CD8-positive, alpha-beta memory T cell (primary cell): ENCODE results near the gene PRAME. TPM values are rescaled to one million over a fixed set of nuclear protein-coding genes. Genes with fewer than 3 reads are reported as not detected.
A peak's percentile ranks its signal among the peaks of the same experiment; 100 is the strongest.
"Not testable (repeated sequence)": the region's sequence is repeated elsewhere in the genome, so short reads cannot be mapped to it uniquely, and the experiment has no call there.

Experiments used
- CTCF ChIA-PET: fragments of 350-600 bp; sonication (Branson Sonifier 250); formaldehyde crosslinking; loops from one replicate; lab custom pipeline; 2021; ENCODE audit warnings: antibody characterized with exemption; lab: Charles Lee
- POLR2A ChIA-PET: fragments of 350-600 bp; sonication (Branson Sonifier 250); formaldehyde crosslinking; loops from one replicate; lab custom pipeline; 2021; ENCODE audit warnings: antibody characterized with exemption; lab: Charles Lee
- DNase-seq, 5 donors: peaks; one replicate each; pipeline versions ENCODE4 v3.0.0 to v3.0.0-alpha.2; 2020 to 2022; ENCODE audit warnings: mixed read lengths in 1 of 5
- H3K27ac ChIP-seq: one replicate; pipeline ENCODE4 v1.7.0; 2013; ENCODE audit warnings: low read depth, mild to moderate bottlenecking, low read length, moderate library complexity
- H3K27me3 ChIP-seq: 2 replicates; pipeline ENCODE4 v1.7.0; 2013; ENCODE audit warnings: low read length, mild to moderate bottlenecking; ENCODE audit not compliant: insufficient read depth, poor library complexity, severe bottlenecking
- H3K36me3 ChIP-seq: 2 replicates; pipeline ENCODE4 v1.7.0; 2013; ENCODE audit warnings: mild to moderate bottlenecking, low read length, moderate library complexity; ENCODE audit not compliant: insufficient read depth
- H3K4me1 ChIP-seq: 2 replicates; pipeline ENCODE4 v1.7.0; 2013; ENCODE audit warnings: mild to moderate bottlenecking, low read length, moderate library complexity; ENCODE audit not compliant: insufficient read depth
- H3K4me3 ChIP-seq: 2 replicates; pipeline ENCODE4 v1.7.0; 2013; ENCODE audit warnings: mild to moderate bottlenecking, low read length
- H3K9me3 ChIP-seq: 2 replicates; pipeline ENCODE4 v1.7.0; 2013; ENCODE audit warnings: mild to moderate bottlenecking, low read length
- H3K27ac Mint-ChIP-seq, 8 donors: one replicate each; pipeline ENCODE4 v1.8.0; 2020 to 2021; ENCODE audit warnings: mixed read lengths in 8 of 8, mild to moderate bottlenecking in 6 of 8, inconsistent platforms in 3 of 8, moderate library complexity in 3 of 8
- H3K27me3 Mint-ChIP-seq, 2 donors: one replicate each; pipeline ENCODE4 v1.8.0; 2020 to 2021; ENCODE audit warnings: mixed read lengths in 2 of 2, mild to moderate bottlenecking in 1 of 2, moderate library complexity in 1 of 2
- H3K36me3 Mint-ChIP-seq, 3 donors: one replicate each; pipeline ENCODE4 v1.8.0; 2020 to 2021; ENCODE audit warnings: mixed read lengths in 3 of 3, inconsistent platforms in 1 of 3, mild to moderate bottlenecking in 1 of 3
- H3K4me1 Mint-ChIP-seq, 3 donors: one replicate each; pipeline ENCODE4 v1.8.0; 2020 to 2021; ENCODE audit warnings: mixed read lengths in 3 of 3, inconsistent platforms in 1 of 3, mild to moderate bottlenecking in 1 of 3
- H3K4me3 Mint-ChIP-seq, 7 donors: one replicate each; pipeline ENCODE4 v1.8.0; 2020 to 2021; ENCODE audit warnings: mixed read lengths in 7 of 7, mild to moderate bottlenecking in 6 of 7, moderate library complexity in 4 of 7, inconsistent platforms in 2 of 7
- H3K9me3 Mint-ChIP-seq, 5 donors: one replicate each; pipeline ENCODE4 v1.8.0; 2020 to 2022; ENCODE audit warnings: mixed read lengths in 5 of 5, mild to moderate bottlenecking in 3 of 5, moderate library complexity in 2 of 5, inconsistent platforms in 1 of 5
- polyA plus RNA-seq: library from polyadenylated mRNA; unstranded; fragments of 300-500 nt; fragmentation: Illumina TruSeq; gene quantifications from one replicate; pipeline ENCODE4 v1.2.3, GENCODE V29; 2021
- total RNA-seq, 2 experiments: library from RNA; stranded (reverse); gene quantifications; one replicate each; pipeline ENCODE4 v1.2.3, GENCODE V29; 2021

Gene PRAME
- total and polyA plus RNA-seq, 3 experiments from 2014 or later, result not detected

DNA sequence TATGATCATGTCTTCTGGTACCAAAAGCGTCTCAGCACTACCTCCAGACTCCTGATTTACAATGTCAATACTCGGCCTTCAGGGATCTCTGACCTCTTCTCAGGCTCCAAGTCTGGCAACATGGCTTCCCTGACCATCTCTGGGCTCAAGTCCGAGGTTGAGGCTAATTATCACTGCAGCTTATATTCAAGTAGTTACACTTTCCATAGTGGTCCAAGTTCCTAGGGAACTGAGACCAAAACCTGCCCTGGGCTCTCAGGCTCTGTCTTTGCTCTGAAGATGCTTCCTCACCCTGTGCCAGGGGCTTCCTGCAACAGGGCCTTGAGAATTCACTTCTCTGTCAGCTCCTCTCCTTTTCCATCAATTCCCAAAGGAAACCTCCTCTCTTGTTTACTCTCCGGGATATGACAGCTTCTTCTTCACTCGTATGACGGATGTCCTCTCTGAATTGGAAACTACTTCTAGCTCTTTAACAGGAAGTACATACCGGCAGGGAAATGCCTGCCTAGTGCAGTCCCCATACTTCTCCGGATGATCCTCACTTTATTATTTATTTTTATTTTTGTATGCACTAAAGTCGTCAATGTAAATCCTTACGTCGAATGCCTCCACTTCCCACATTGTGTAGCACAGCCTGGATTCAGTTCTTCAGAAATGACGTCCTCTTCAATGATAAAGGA is 29.6 kb upstream of the PRAME start:
- ChIA-PET CTCF (interaction anchor here (0.9 to 4.9 kb wide), 7 partner anchors 10 to 369 kb away, joined by 3 to 25 read pairs (median 4); no protein-coding TSS in a partner anchor), POLR2A (no interaction called here)
- Mint-ChIP-seq H3K27ac (no peak overlapping the region), H3K4me1 (peaks cover 0 to 4% (median 0%) of the 10 kb centered on the region in 3 donors), H3K9me3 (no peaks in the 10 kb centered on the region), H3K27me3 (peaks cover 21 to 34% of the 10 kb centered on the region in 2 donors), H3K36me3 (no peaks in the 10 kb centered on the region), H3K4me3 (no peak overlapping the region)
- Histone ChIP-seq H3K27me3 (no peaks in the 10 kb centered on the region), H3K4me1 (no peaks in the 10 kb centered on the region), H3K27ac (no peak overlapping the region), H3K4me3 (no peak overlapping the region), H3K9me3 (no peaks in the 10 kb centered on the region), H3K36me3 (no peaks in the 10 kb centered on the region)
- no peak for DNase-seq

DNA sequence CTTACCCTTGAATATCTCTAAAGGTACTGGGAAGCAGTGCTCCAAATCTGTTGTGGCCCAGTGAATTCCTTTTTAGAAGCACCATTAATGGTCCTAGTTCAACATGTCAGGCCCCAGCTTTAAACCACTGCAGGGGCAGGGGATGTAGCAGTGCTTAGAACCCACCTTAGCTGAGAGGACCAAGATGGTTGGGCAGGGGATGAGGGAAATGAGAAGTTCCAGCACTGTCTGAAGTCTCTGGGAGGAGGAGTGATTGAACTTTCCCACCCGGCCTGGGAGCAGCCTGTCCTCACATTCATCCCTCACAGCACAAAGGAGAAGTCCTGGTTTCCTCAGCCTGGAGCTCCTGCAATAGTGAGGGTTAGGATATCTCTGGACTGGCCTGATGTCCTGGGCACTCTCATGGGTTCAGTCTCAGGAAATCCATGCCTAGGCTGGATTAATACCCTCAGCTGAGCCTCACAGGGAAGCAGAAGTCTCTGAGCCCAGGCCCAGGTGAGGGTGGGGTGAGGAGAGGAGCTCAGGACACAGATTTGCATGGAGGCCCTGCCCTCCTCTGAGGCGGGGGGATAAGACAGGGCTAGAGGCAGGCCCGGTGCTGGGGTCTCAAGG is 28.6 kb upstream of the PRAME start:
- Histone ChIP-seq H3K36me3 (no peaks in the 10 kb centered on the region), H3K4me3 (no peak overlapping the region), H3K4me1 (no peaks in the 10 kb centered on the region), H3K27ac (no peak overlapping the region), H3K27me3 (peaks cover 3% of the 10 kb centered on the region), H3K9me3 (no peaks in the 10 kb centered on the region)
- peaks cover 22 to 37% of the 10 kb centered on the region in 2 donors for H3K27me3 Mint-ChIP-seq
- no peak overlapping the region for H3K4me3 Mint-ChIP-seq
- CTCF ChIA-PET, result interaction anchor here (0.8 to 4.9 kb wide), 13 partner anchors 8 to 370 kb away, joined by 3 to 25 read pairs (median 4); no protein-coding TSS in a partner anchor
- H3K9me3 Mint-ChIP-seq, result no peaks in the 10 kb centered on the region
- H3K27ac Mint-ChIP-seq, result no peak overlapping the region
- no peaks in the 10 kb centered on the region for H3K36me3 Mint-ChIP-seq
- POLR2A ChIA-PET, result interaction anchor here (0.6 kb wide), 1 partner anchor 369 kb away, joined by 3 read pairs; no protein-coding TSS in a partner anchor
- DNase-seq, result no peak
- H3K4me1 Mint-ChIP-seq, result peaks cover 0 to 4% (median 0%) of the 10 kb centered on the region in 3 donors

DNA sequence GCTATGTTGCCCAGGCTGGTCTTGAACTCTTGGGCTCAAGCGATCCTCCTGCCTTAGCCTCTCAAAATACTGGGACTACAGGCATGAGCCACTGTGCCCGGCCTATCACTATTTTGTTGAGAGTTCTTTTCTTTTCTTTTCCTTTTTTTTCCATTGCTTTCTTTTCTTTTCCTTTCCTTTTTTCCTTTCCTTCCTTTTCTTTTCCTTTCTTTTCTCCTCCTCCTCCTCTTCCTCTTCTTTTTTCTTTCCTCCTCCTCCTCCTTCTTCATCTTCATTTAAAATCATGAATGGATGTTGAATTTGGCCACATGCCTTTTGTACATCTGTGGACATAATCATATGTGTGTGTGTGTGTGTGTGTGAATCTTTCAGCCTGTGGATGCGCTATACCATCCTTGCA is 25.7 kb upstream of the PRAME start:
- H3K4me1 Mint-ChIP-seq, result peaks cover 0 to 4% (median 0%) of the 10 kb centered on the region in 3 donors
- no peaks in the 10 kb centered on the region for H3K36me3 ChIP-seq

DNA sequence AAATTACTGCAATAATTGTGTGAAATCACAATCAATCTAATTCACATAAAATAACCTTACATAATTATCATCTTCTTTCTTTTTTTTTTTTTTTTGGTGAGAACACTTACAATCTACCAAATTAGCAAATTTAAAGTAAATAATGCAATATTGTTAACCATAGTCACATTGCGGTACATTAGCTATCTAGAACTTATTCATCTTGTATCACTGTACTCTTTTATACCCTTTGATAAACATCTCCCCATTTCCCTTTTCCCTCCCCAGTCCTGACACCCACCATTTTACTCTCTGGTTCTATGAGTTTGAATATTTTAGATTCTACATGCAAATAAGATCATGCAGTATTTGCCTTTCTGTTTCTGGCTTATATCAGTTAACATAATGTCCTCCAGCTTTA is 24.0 kb upstream of the PRAME start:
- no peaks in the 10 kb centered on the region for H3K36me3 Mint-ChIP-seq
- DNase-seq, result no peak
- H3K27ac Mint-ChIP-seq, result no peak overlapping the region
- Histone ChIP-seq H3K4me3 (no peak overlapping the region), H3K9me3 (no peaks in the 10 kb centered on the region), H3K4me1 (no peaks in the 10 kb centered on the region), H3K27me3 (peaks cover 8% of the 10 kb centered on the region), H3K36me3 (no peaks in the 10 kb centered on the region), H3K27ac (no peak overlapping the region)
- ChIA-PET POLR2A (interaction anchor here (0.7 kb wide), 1 partner anchor 384 kb away, joined by 5 read pairs; no protein-coding TSS in a partner anchor), CTCF (interaction anchor here (0.9 kb wide), 1 partner anchor 301 kb away, joined by 5 read pairs; no protein-coding TSS in a partner anchor)
- peaks cover 15 to 42% of the 10 kb centered on the region in 2 donors for H3K27me3 Mint-ChIP-seq
- H3K4me1 Mint-ChIP-seq, result peaks cover 0 to 4% (median 0%) of the 10 kb centered on the region in 3 donors
- no peak overlapping the region for H3K4me3 Mint-ChIP-seq
- no peaks in the 10 kb centered on the region for H3K9me3 Mint-ChIP-seq

More for the DNA sequence above, 25.7 kb upstream of the PRAME start:
- H3K27ac ChIP-seq, result no peak overlapping the region
- Mint-ChIP-seq H3K36me3 (no peaks in the 10 kb centered on the region), H3K4me3 (no peak overlapping the region), H3K9me3 (no peaks in the 10 kb centered on the region), H3K27me3 (peaks cover 21 to 51% of the 10 kb centered on the region in 2 donors), H3K27ac (no peak overlapping the region)
- CTCF ChIA-PET, result interaction anchor here (2.6 kb wide), 1 partner anchor 19 kb away, joined by 7 read pairs; no protein-coding TSS in a partner anchor
- POLR2A ChIA-PET, result no interaction called here
- H3K9me3 ChIP-seq, result no peaks in the 10 kb centered on the region
- DNase-seq, result no peak
- peaks cover 8% of the 10 kb centered on the region for H3K27me3 ChIP-seq
- no peak overlapping the region for H3K4me3 ChIP-seq
- H3K4me1 ChIP-seq, result no peaks in the 10 kb centered on the region

DNA sequence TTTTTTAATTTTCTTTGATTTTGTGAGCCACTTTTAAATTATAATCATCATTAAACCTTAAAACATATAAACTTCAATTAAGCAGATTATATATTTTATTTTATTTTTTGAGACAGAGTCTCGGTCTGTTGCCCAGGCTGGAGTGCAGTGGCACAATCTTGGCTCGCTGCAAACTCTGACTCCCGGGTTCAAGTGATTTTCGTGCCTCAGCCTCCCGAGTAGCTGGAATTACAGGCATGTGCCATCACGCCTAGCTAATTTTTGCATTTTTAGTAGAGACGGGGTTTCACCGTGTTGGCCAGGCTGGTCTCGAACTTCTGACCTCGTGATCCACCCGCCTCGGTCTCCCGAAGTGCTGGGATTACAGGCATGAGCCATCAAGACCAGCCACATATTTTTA is 22.5 kb upstream of the PRAME start:
- H3K9me3 Mint-ChIP-seq, H3K36me3 ChIP-seq, H3K4me3 ChIP-seq, H3K9me3 ChIP-seq, H3K27me3 ChIP-seq, H3K4me1 ChIP-seq, H3K4me1 Mint-ChIP-seq, DNase-seq, H3K36me3 Mint-ChIP-seq, H3K4me3 Mint-ChIP-seq, H3K27ac Mint-ChIP-seq, H3K27ac ChIP-seq: not testable (repeated sequence)
- CTCF ChIA-PET, result interaction anchor here (1.1 to 1.2 kb wide), 2 partner anchors 373 to 378 kb away, joined by 3 to 4 read pairs; no protein-coding TSS in a partner anchor
- H3K27me3 Mint-ChIP-seq, result peaks cover 8 to 40% of the 10 kb centered on the region in 2 donors
- POLR2A ChIA-PET, result interaction anchor here (0.5 kb wide), 1 partner anchor 464 kb away, joined by 3 read pairs; no protein-coding TSS in a partner anchor

DNA sequence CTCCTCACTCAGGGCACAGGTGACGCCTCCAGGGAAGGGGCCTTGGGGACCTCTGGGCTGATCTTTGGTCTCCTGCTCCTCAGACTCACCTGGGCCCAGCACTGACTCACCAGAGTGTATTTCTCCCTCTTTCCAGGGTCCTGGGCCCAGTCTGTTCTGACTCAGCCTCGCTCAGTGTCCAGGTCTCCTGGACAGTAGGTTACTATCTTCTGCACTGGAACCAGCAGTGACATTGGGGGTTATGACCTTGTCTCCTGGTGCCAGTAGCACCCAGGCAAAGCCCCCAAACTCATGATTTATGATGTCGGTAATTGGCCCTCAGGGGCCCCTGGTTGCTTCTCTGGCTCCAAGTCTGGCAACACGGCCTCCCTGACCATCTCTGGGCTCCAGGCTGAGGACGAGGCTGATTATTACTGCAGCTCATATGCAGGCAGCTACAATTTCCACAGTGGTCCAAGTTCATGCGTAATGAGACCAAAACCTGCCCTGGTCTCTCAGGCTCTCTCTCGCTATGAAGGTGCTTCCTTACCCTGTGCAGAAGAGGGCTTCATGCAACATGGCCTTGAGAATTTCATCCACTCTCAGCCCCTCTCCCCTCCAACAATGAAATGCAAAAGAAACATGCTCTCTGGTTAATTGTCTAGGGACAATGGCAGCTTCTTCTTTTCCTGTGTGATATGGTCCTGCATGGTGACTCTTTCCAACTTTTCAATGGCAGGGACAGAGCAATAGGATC is 21.0 kb upstream of the PRAME start:
- H3K4me3 ChIP-seq, result no peak overlapping the region
- H3K4me3 Mint-ChIP-seq, result no peak overlapping the region
- no peaks in the 10 kb centered on the region for H3K36me3 ChIP-seq
- H3K4me1 ChIP-seq, result no peaks in the 10 kb centered on the region
- no peaks in the 10 kb centered on the region for H3K36me3 Mint-ChIP-seq
- no peaks in the 10 kb centered on the region for H3K4me1 Mint-ChIP-seq
- H3K27me3 Mint-ChIP-seq, result peaks cover 6 to 34% of the 10 kb centered on the region in 2 donors
- no peak overlapping the region for H3K27ac Mint-ChIP-seq
- H3K27ac ChIP-seq, result no peak overlapping the region
- peaks cover 8% of the 10 kb centered on the region for H3K27me3 ChIP-seq
- H3K9me3 Mint-ChIP-seq, result no peaks in the 10 kb centered on the region
- H3K9me3 ChIP-seq, result no peaks in the 10 kb centered on the region
- DNase-seq, result no peak
- ChIA-PET CTCF (interaction anchor here (0.8 kb wide), 1 partner anchor 16 kb away, joined by 3 read pairs; no protein-coding TSS in a partner anchor), POLR2A (no interaction called here)

DNA sequence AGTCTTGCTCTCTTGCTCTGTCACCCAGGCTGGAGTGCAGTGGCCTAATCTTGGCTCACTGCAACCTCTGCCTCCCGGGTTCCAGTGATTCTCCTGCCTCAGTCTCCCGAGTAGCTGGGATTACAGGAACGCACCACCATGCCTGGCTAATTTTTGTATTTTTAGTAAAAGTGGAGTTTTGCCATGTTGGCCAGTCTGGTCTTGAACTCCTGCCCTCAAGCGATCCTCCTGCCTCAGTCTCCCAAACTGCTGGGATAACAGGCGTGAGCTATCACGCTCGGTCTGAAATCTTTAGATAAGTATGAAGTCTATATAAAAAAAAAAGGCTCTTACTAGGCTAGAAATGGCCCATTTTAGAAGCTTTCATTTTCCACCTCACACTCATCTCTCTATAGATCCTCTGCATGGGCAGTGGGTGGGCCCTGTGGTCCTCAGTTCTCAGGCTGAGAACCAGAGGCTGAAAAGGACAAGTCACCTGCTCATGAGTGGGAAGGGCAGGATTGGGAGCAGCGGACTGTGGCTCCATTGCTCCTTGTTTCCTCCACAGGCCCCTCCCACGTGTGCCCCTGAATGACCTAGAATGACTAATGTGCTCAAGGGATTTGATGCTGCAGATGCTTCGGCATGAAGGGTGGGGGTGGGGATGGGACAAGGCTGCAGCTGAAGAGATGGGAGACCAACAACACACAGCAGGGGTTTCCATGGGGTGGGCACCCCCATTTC is 19.8 kb upstream of the PRAME start:
- Mint-ChIP-seq H3K4me3 (no peak overlapping the region), H3K4me1 (no peaks in the 10 kb centered on the region), H3K27me3 (peaks cover 5 to 25% of the 10 kb centered on the region in 2 donors), H3K36me3 (no peaks in the 10 kb centered on the region), H3K27ac (peak overlapping the region in 1 of 8 donors; percentile 10), H3K9me3 (no peaks in the 10 kb centered on the region)
- no peak for DNase-seq
- Histone ChIP-seq H3K27me3 (peaks cover 8% of the 10 kb centered on the region), H3K4me3 (no peak overlapping the region), H3K9me3 (no peaks in the 10 kb centered on the region), H3K36me3 (no peaks in the 10 kb centered on the region), H3K4me1 (no peaks in the 10 kb centered on the region), H3K27ac (no peak overlapping the region)
- CTCF ChIA-PET, result interaction anchor here (1.0 kb wide), 1 partner anchor 11 kb away, joined by 3 read pairs; no protein-coding TSS in a partner anchor
- POLR2A ChIA-PET, result no interaction called here
